Tibial nerve (tissue), 3 donors: ENCODE data around the gene TADA3.

Experiments used
- POLR2A ChIP-seq, 2 donors: fragments of 450-650 bp; IDR thresholded peaks; one replicate each; pipeline ENCODE4 v1.6.1; 2017; ENCODE audit warnings: antibody characterized with exemption in 2 of 2, mild to moderate bottlenecking in 2 of 2, moderate library complexity in 2 of 2
- TF ChIP-seq, protein P1 (sequence below), 5 experiments: fragments of 200-600 bp in 3 of 5; fragments of 450-650 bp in 2 of 5; sonication (generic) in 3 of 5; IDR thresholded peaks; one replicate each; pipeline ENCODE4 v1.5.1; 2016 to 2019; ENCODE audit warnings: antibody characterized with exemption in 5 of 5, mild to moderate bottlenecking in 3 of 5, moderate library complexity in 2 of 5

- TF ChIP-seq, protein P1, sequence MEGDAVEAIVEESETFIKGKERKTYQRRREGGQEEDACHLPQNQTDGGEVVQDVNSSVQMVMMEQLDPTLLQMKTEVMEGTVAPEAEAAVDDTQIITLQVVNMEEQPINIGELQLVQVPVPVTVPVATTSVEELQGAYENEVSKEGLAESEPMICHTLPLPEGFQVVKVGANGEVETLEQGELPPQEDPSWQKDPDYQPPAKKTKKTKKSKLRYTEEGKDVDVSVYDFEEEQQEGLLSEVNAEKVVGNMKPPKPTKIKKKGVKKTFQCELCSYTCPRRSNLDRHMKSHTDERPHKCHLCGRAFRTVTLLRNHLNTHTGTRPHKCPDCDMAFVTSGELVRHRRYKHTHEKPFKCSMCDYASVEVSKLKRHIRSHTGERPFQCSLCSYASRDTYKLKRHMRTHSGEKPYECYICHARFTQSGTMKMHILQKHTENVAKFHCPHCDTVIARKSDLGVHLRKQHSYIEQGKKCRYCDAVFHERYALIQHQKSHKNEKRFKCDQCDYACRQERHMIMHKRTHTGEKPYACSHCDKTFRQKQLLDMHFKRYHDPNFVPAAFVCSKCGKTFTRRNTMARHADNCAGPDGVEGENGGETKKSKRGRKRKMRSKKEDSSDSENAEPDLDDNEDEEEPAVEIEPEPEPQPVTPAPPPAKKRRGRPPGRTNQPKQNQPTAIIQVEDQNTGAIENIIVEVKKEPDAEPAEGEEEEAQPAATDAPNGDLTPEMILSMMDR (IDR thresholded peaks at IDR 0.05): no peak
- no peak for TF ChIP-seq POLR2A (IDR thresholded peaks at IDR 0.05)
These were observed 48.7 kb upstream of the TADA3 start for GRCh38 chr3:9841015-9841414.
